WTC11 (cell line): Measurements from ENCODE around the gene NTPCR. TPM values are rescaled to one million over a fixed set of nuclear protein-coding genes. Genes with fewer than 3 reads are reported as not detected.

Experiments
- ATAC-seq: fragments of 200-7000 bp; cut with Tn5 transposase; 2 replicates; pipeline ENCODE4 v1.10.0; 2021; ENCODE audit warnings: mild to moderate bottlenecking, moderate library complexity
- CTCF ChIA-PET: fragments of 300-600 bp; sonication (Branson Sonifier 250); formaldehyde crosslinking; loops from one replicate; lab custom pipeline; 2021; ENCODE audit warnings: antibody characterized with exemption; lab: Charles Lee
- POLR2A ChIA-PET: fragments of 350-600 bp; sonication (Branson Sonifier 250); formaldehyde crosslinking; loops from one replicate; lab custom pipeline; 2021; ENCODE audit warnings: antibody characterized with exemption; lab: Charles Lee
- DNase-seq: peaks from one replicate; pipeline ENCODE4 v3.0.0; 2021; ENCODE audit warnings: low spot score
- H3K27ac Mint-ChIP-seq: 2 replicates; pipeline ENCODE4 v1.8.0; 2021; ENCODE audit warnings: mixed read lengths
- H3K27me3 Mint-ChIP-seq: 2 replicates; pipeline ENCODE4 v1.8.0; 2021; ENCODE audit warnings: low read depth, mild to moderate bottlenecking, moderate library complexity, mixed read lengths
- H3K36me3 Mint-ChIP-seq: 2 replicates; pipeline ENCODE4 v1.8.0; 2021; ENCODE audit warnings: mixed read lengths
- H3K4me1 Mint-ChIP-seq: 2 replicates; pipeline ENCODE4 v1.8.0; 2022; ENCODE audit warnings: mixed read lengths
- H3K4me3 Mint-ChIP-seq: 2 replicates; pipeline ENCODE4 v1.8.0; 2021; ENCODE audit warnings: mild to moderate bottlenecking, moderate library complexity, mixed read lengths
- H3K9me3 Mint-ChIP-seq: 2 replicates; pipeline ENCODE4 v1.8.0; 2021; ENCODE audit warnings: mixed read lengths
- ATF1 ChIP-seq: sonication (generic); formaldehyde crosslinking; IDR thresholded peaks from 2 replicates; pipeline ENCODE4 v1.8.1; 2023; ENCODE audit warnings: mild to moderate bottlenecking, moderate library complexity, missing genetic modification reagents
- CBFB ChIP-seq: sonication (generic); formaldehyde crosslinking; IDR thresholded peaks from 2 replicates; pipeline ENCODE4 v1.8.1; 2022; ENCODE audit warnings: mild to moderate bottlenecking, low read depth, missing genetic modification reagents
- CREM ChIP-seq: sonication (generic); formaldehyde crosslinking; IDR thresholded peaks from 2 replicates; pipeline ENCODE4 v1.8.1; 2022; ENCODE audit warnings: mild to moderate bottlenecking, missing genetic modification reagents, moderate library complexity
- ETV6 ChIP-seq: sonication (generic); formaldehyde crosslinking; IDR thresholded peaks from 2 replicates; pipeline ENCODE4 v1.8.1; 2022; ENCODE audit warnings: mild to moderate bottlenecking, missing genetic modification reagents
- FOXJ3 ChIP-seq: sonication (generic); formaldehyde crosslinking; IDR thresholded peaks from 2 replicates; pipeline ENCODE4 v1.9.0; 2021; ENCODE audit warnings: missing genetic modification reagents, mild to moderate bottlenecking, borderline replicate concordance
- FOXK1 ChIP-seq: sonication (generic); formaldehyde crosslinking; IDR thresholded peaks from 2 replicates; pipeline ENCODE4 v1.8.0; 2022; ENCODE audit warnings: mild to moderate bottlenecking, moderate library complexity, missing genetic modification reagents
- FOXP1 ChIP-seq: sonication (generic); formaldehyde crosslinking; IDR thresholded peaks from 2 replicates; pipeline ENCODE4 v1.8.0; 2022; ENCODE audit warnings: missing genetic modification reagents, mild to moderate bottlenecking, moderate library complexity, borderline replicate concordance
- NR1H2 ChIP-seq: sonication (generic); formaldehyde crosslinking; IDR thresholded peaks from 2 replicates; pipeline ENCODE4 v1.9.0; 2021; ENCODE audit warnings: mild to moderate bottlenecking, moderate library complexity, missing genetic modification reagents
- SMAD3 ChIP-seq: sonication (generic); formaldehyde crosslinking; IDR thresholded peaks from 2 replicates; pipeline ENCODE4 v1.8.0; 2022; ENCODE audit warnings: missing genetic modification reagents, mild to moderate bottlenecking, borderline replicate concordance
- TCF7 ChIP-seq: sonication (generic); formaldehyde crosslinking; IDR thresholded peaks from 2 replicates; pipeline ENCODE4 v1.8.0; 2022; ENCODE audit warnings: mild to moderate bottlenecking, low read depth, missing genetic modification reagents, moderate library complexity
- ZNF121 ChIP-seq: sonication (generic); formaldehyde crosslinking; IDR thresholded peaks from 2 replicates; pipeline ENCODE4 v1.8.0; 2023; ENCODE audit warnings: missing genetic modification reagents
- ZNF138 ChIP-seq: sonication (generic); formaldehyde crosslinking; conservative IDR thresholded peaks from 2 replicates; pipeline ENCODE4 v1.8.1; 2022; ENCODE audit warnings: mild to moderate bottlenecking, moderate library complexity, missing genetic modification reagents
- ZNF232 ChIP-seq: sonication (generic); formaldehyde crosslinking; IDR thresholded peaks from 2 replicates; pipeline ENCODE4 v1.8.0; 2022; ENCODE audit warnings: mild to moderate bottlenecking, missing genetic modification reagents
- ZNF423 ChIP-seq: fragments of 250-450 bp; sonication (Bioruptor Pico); IDR thresholded peaks from 2 replicates; pipeline ENCODE4 v2.1.2; 2022; ENCODE audit warnings: mild to moderate bottlenecking, moderate library complexity
- total RNA-seq: library from RNA; stranded (reverse); gene quantifications from 3 replicates; pipeline ENCODE4 v1.2.3, GENCODE V29; 2021
- TF ChIP-seq, protein P1 (sequence below): sonication (generic); formaldehyde crosslinking; IDR thresholded peaks from 2 replicates; pipeline ENCODE4 v1.8.1; 2023; ENCODE audit warnings: mild to moderate bottlenecking, missing genetic modification reagents, moderate library complexity
- TF ChIP-seq, protein P2 (sequence below): fragments of 250-450 bp; sonication (Bioruptor Pico); IDR thresholded peaks from 2 replicates; pipeline ENCODE4 v1.9.0; 2021; ENCODE audit warnings: mild to moderate bottlenecking
- TF ChIP-seq, protein P3 (sequence below): sonication (generic); formaldehyde crosslinking; IDR thresholded peaks from 2 replicates; pipeline ENCODE4 v1.8.1; 2023; ENCODE audit warnings: mild to moderate bottlenecking, missing genetic modification reagents

Gene NTPCR
- total RNA-seq, 1 experiment from 2014 or later, result 102 TPM

DNA sequence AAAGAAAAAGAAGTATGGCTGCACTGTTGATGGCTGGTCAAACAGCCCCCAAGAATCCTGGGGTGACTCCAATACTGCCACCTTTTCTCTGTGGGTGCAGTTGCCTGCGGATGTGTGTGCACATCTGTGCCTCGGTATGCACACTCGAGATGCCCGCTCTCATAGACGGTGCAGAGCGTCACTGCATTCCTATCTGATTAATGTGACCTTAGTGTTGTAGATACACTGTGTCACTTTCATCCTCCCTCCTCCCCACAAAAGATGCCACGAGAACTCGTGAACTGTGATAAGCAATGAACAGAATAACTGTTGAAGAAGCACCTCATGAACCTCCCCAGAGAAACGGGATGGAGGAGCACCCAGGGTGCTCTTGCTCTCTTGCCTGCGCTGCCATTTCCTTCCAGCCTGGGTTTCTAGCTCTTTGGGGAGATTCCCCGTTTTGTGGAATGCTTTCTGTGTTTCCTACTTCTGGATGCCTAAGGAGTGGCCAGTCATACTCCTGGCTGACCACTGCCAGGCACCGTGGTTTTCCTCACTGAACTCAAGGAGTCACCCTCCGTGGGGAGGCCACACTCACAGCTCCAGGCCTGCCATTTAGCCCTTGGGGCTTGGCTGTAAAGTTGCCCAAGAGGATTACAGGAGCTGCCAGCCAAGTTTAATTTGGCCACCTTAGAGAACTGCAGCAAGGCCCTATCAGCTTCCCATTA is 32.0 kb downstream of the NTPCR start:
- ATAC-seq, result no peak

DNA sequence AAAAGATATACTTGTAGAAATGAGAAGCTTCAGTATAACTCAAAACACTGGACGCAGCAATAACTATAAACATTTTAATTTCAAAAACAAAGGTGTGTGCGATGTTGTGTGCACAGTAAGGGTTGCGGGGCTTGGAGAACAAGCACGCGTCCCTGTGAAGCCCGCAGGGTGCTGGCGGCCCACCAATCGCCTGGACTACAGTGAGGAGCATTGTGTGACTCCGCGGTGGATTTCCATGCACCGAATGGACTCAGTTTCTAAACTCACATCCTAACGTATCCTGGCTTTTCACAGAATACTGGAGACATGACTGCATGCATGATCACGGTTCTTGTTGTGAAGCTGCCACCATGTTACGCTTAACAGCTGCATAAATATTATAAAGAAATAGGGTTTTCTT is 33.0 kb downstream of the NTPCR start:
- peaks cover 9% of the 10 kb centered on the region for H3K4me1 Mint-ChIP-seq
- no peaks in the 10 kb centered on the region for H3K27me3 Mint-ChIP-seq

More for the DNA sequence above, 32.0 kb downstream of the NTPCR start:
- no peak for DNase-seq
- POLR2A ChIA-PET, result no interaction called here
- H3K9me3 Mint-ChIP-seq, result no peaks in the 10 kb centered on the region
- peak overlapping the region; percentile 16; the same call in 1 of the 2 replicates for H3K27ac Mint-ChIP-seq
- H3K36me3 Mint-ChIP-seq, result peaks cover 16% of the 10 kb centered on the region
- no peak overlapping the region for H3K4me3 Mint-ChIP-seq
- no peak for TF ChIP-seq FOXK1 (CRISPR knock-in tag)
- no peak for TF ChIP-seq CREM (CRISPR knock-in tag)
- CTCF ChIA-PET, result interaction anchor here (1.3 kb wide), 1 partner anchor 29 kb away, joined by 3 read pairs; no protein-coding TSS in a partner anchor
- H3K27me3 Mint-ChIP-seq, result no peaks in the 10 kb centered on the region
- H3K4me1 Mint-ChIP-seq, result peaks cover 9% of the 10 kb centered on the region

DNA sequence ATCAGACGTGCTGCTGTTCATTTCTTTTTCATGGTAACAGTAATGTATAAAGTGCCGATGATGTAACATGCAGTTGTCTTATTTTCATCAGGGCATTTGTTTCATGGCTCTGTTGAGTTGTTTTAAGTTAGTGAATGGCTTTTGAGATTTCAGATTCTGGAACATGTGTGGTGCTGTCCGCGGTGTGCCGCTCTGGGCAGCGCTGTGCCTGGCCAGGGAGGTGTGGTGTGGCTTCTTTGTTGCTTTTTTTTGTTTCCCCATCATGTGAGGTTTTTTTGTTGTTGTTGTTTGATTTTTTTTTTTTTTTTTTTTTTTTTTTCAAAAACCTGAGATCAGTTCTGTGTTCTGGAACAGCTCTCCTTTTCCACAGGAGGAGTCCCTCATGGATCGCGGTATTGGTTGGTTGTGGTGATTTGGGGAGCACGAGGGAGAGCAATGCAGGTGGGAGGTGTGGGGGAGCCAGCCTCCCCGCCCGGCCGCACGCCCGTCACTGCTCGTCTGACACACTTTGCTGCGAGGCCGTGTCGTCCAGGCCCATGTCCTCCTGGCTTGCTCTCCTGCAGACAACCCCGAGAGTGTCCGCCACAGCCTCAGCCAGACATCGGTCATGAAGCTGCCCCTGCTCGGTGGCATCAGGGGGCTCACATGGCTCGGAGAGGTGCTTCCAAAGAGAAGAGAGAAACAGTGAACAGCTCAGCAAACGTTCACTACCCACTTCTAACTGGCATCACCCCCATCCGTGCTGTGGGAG is 33.6 kb downstream of the NTPCR start:
- no peaks in the 10 kb centered on the region for H3K27me3 Mint-ChIP-seq
- no peak overlapping the region for H3K27ac Mint-ChIP-seq
- no peaks in the 10 kb centered on the region for H3K9me3 Mint-ChIP-seq

More for the DNA sequence above, 33.0 kb downstream of the NTPCR start:
- DNase-seq, result no peak
- CTCF ChIA-PET, result no interaction called here
- no peak for TF ChIP-seq ZNF423 (CRISPR knock-in tag)
- no peak for TF ChIP-seq NR1H2
- TF ChIP-seq FOXK1 (CRISPR knock-in tag), result no peak
- TF ChIP-seq, all 79 proteins: peak for 0
- POLR2A ChIA-PET, result no interaction called here
- Mint-ChIP-seq H3K36me3 (peaks cover 8% of the 10 kb centered on the region), H3K9me3 (no peaks in the 10 kb centered on the region), H3K27ac (no peak overlapping the region), H3K4me3 (no peak overlapping the region)
- no peak for ATAC-seq

DNA sequence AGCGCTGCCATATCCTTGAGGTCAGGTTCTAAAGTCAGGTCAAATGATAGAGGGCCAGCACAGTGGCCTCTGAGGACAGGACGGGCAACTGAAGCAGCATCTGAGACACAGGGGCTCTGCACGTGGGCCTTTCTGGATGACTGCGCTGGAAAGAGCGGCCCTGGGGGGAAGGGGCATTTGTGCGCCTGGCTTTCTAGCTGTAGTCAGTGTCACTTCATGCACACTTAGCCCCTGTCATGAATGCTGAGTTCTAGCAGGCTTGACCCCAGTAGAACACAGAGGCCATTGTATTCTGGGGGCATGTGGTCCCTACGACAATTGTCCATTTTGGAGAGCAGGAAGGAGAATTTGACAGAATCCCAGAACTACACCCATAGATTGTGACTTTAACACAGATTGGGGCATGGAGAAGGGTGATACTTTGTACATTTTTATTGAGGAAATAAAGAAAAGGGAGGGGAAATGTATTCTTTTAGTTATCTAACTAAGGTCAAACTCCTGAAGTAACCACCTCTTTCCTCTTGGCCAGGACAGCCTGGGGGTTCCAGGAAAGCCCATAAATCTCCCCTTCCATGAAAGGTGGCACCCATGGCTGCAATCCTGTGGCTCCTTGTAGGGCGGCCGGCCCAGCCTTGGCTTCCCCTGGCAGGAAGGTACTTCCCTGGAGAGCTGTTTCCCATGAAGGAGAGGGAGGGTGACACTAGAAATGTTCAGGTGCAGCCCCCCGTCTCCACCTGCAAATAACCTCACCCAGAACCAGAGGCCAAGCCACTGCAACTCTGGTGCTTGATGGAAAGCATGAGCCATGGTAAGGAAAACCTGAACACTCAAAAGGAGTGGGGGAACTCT is 34.4 kb downstream of the NTPCR start:
- Mint-ChIP-seq H3K36me3 (peaks cover 6% of the 10 kb centered on the region), H3K9me3 (no peaks in the 10 kb centered on the region), H3K27ac (peak overlapping the region; percentile 33; the same call in 1 of the 2 replicates), H3K27me3 (no peaks in the 10 kb centered on the region), H3K4me3 (no peak overlapping the region), H3K4me1 (peaks cover 9% of the 10 kb centered on the region)
- no peak for DNase-seq
- POLR2A ChIA-PET, result no interaction called here
- CTCF ChIA-PET, result no interaction called here
- no peak for ATAC-seq
- TF ChIP-seq, protein P1, sequence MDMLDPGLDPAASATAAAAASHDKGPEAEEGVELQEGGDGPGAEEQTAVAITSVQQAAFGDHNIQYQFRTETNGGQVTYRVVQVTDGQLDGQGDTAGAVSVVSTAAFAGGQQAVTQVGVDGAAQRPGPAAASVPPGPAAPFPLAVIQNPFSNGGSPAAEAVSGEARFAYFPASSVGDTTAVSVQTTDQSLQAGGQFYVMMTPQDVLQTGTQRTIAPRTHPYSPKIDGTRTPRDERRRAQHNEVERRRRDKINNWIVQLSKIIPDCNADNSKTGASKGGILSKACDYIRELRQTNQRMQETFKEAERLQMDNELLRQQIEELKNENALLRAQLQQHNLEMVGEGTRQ (CRISPR knock-in tag), result no peak
- no peak for TF ChIP-seq ETV6
- no peak for TF ChIP-seq ZNF138 (CRISPR knock-in tag)
- no peak for TF ChIP-seq ATF1 (CRISPR knock-in tag)
- no peak for TF ChIP-seq TCF7 (CRISPR knock-in tag)
- TF ChIP-seq, protein P2, sequence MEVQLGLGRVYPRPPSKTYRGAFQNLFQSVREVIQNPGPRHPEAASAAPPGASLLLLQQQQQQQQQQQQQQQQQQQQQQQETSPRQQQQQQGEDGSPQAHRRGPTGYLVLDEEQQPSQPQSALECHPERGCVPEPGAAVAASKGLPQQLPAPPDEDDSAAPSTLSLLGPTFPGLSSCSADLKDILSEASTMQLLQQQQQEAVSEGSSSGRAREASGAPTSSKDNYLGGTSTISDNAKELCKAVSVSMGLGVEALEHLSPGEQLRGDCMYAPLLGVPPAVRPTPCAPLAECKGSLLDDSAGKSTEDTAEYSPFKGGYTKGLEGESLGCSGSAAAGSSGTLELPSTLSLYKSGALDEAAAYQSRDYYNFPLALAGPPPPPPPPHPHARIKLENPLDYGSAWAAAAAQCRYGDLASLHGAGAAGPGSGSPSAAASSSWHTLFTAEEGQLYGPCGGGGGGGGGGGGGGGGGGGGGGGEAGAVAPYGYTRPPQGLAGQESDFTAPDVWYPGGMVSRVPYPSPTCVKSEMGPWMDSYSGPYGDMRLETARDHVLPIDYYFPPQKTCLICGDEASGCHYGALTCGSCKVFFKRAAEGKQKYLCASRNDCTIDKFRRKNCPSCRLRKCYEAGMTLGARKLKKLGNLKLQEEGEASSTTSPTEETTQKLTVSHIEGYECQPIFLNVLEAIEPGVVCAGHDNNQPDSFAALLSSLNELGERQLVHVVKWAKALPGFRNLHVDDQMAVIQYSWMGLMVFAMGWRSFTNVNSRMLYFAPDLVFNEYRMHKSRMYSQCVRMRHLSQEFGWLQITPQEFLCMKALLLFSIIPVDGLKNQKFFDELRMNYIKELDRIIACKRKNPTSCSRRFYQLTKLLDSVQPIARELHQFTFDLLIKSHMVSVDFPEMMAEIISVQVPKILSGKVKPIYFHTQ (CRISPR knock-in tag), result no peak
- TF ChIP-seq FOXP1 (CRISPR knock-in tag), result no peak
- TF ChIP-seq, protein P3, sequence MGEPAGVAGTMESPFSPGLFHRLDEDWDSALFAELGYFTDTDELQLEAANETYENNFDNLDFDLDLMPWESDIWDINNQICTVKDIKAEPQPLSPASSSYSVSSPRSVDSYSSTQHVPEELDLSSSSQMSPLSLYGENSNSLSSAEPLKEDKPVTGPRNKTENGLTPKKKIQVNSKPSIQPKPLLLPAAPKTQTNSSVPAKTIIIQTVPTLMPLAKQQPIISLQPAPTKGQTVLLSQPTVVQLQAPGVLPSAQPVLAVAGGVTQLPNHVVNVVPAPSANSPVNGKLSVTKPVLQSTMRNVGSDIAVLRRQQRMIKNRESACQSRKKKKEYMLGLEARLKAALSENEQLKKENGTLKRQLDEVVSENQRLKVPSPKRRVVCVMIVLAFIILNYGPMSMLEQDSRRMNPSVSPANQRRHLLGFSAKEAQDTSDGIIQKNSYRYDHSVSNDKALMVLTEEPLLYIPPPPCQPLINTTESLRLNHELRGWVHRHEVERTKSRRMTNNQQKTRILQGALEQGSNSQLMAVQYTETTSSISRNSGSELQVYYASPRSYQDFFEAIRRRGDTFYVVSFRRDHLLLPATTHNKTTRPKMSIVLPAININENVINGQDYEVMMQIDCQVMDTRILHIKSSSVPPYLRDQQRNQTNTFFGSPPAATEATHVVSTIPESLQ (CRISPR knock-in tag), result no peak
- no peak for TF ChIP-seq ZNF232
- TF ChIP-seq CBFB, result no peak
- TF ChIP-seq ZNF121 (CRISPR knock-in tag), result no peak

More for the DNA sequence above, 33.6 kb downstream of the NTPCR start:
- TF ChIP-seq FOXJ3 (CRISPR knock-in tag) (no peak), SMAD3 (CRISPR knock-in tag) (no peak)
- H3K36me3 Mint-ChIP-seq, result peaks cover 4% of the 10 kb centered on the region
- ATAC-seq (no peak), DNase-seq (no peak)
- ChIA-PET CTCF (no interaction called here), POLR2A (no interaction called here)
- no peak overlapping the region for H3K4me3 Mint-ChIP-seq
- H3K4me1 Mint-ChIP-seq, result peaks cover 9% of the 10 kb centered on the region
